IMR-90 (cell line): ENCODE data around the gene PTPRN2. TPM values are rescaled to one million over a fixed set of nuclear protein-coding genes. Genes with fewer than 3 reads are reported as not detected.

ENCODE experiments used
- ATAC-seq: fragments of 200-7000 bp; cut with Tn5 transposase; 2 replicates; pipeline ENCODE4 v1.9.1; 2020; ENCODE audit warnings: low read depth, mild to moderate bottlenecking, moderate library complexity
- BruUV-seq: library from RNA; stranded (reverse); fragments of 400-500 nt; replicated peaks from 2 replicates; lab custom pipeline; 2021; lab: Mats Ljungman, UMichigan
- CTCF ChIA-PET: fragments of 300-600 bp; formaldehyde crosslinking; extraction: SDS; loops from one replicate; lab custom pipeline; 2021; ENCODE audit warnings: antibody characterized with exemption; lab: Yijun Ruan, JAX
- POLR2A ChIA-PET: fragments of 300-600 bp; sonication (Branson Sonifier 250); formaldehyde crosslinking; loops from one replicate; lab custom pipeline; 2022; ENCODE audit warnings: antibody characterized with exemption; ENCODE audit not compliant: unreplicated experiment; lab: Charles Lee
- DNase-seq: peaks from one replicate; pipeline ENCODE4 v3.0.0; 2013
- H2AFZ ChIP-seq: replicated peaks from 2 replicates; pipeline ENCODE3; 2013; ENCODE audit warnings: low read length, mild to moderate bottlenecking; ENCODE audit not compliant: poor library complexity
- H2AK5ac ChIP-seq: 2 replicates; pipeline ENCODE4 v1.6.1; 2013; ENCODE audit warnings: low read depth, low read length, inconsistent platforms
- H2AK9ac ChIP-seq: replicated peaks from 2 replicates; pipeline ENCODE3; 2013; ENCODE audit warnings: mild to moderate bottlenecking, low read depth, low read length, moderate library complexity; ENCODE audit not compliant: poor library complexity
- H2BK120ac ChIP-seq: 2 replicates; pipeline ENCODE4 v1.6.1; 2013; ENCODE audit warnings: low read depth, low read length, inconsistent platforms
- H2BK15ac ChIP-seq: 3 replicates; pipeline ENCODE4 v1.6.1; 2013; ENCODE audit warnings: low read depth, low read length, inconsistent platforms
- H2BK20ac ChIP-seq: 2 replicates; pipeline ENCODE4 v1.6.1; 2013; ENCODE audit warnings: low read depth, mild to moderate bottlenecking, inconsistent platforms, low read length, moderate library complexity
- H2BK5ac ChIP-seq: 2 replicates; pipeline ENCODE4 v1.6.1; 2013; ENCODE audit warnings: mild to moderate bottlenecking, low read depth, low read length, inconsistent platforms; ENCODE audit not compliant: poor library complexity, severe bottlenecking
- H3K14ac ChIP-seq: replicated peaks from 2 replicates; pipeline ENCODE4 v1.6.1; 2013; ENCODE audit warnings: low read depth, low read length, inconsistent platforms
- H3K18ac ChIP-seq: 2 replicates; pipeline ENCODE4 v1.6.1; 2013; ENCODE audit warnings: low read depth, low read length, control low read depth
- H3K23ac ChIP-seq: 2 replicates; pipeline ENCODE4 v1.6.1; 2013; ENCODE audit warnings: low read depth, low read length, inconsistent platforms
- H3K27ac ChIP-seq: 2 replicates; pipeline ENCODE4 v1.5.1; 2013; ENCODE audit warnings: mild to moderate bottlenecking, control low read depth, low read length; ENCODE audit not compliant: insufficient read depth
- H3K27me3 ChIP-seq: 2 replicates; pipeline ENCODE4 v1.6.1; 2013; ENCODE audit warnings: low read length; ENCODE audit not compliant: control insufficient read depth, insufficient read depth
- H3K36me3 ChIP-seq: 2 replicates; pipeline ENCODE4 v1.6.1; 2013; ENCODE audit warnings: low read length, mixed read lengths; ENCODE audit not compliant: control insufficient read depth, insufficient read depth
- H3K4ac ChIP-seq: 2 replicates; pipeline ENCODE4 v1.6.1; 2013; ENCODE audit warnings: low read depth, low read length, inconsistent platforms
- H3K4me1 ChIP-seq: 2 replicates; pipeline ENCODE4 v1.6.1; 2013; ENCODE audit warnings: low read length, mixed read lengths; ENCODE audit not compliant: control insufficient read depth, insufficient read depth
- H3K4me2 ChIP-seq: 2 replicates; pipeline ENCODE4 v1.6.1; 2013; ENCODE audit warnings: low read depth, mild to moderate bottlenecking, control low read depth, low read length, moderate library complexity
- H3K4me3 ChIP-seq: 2 replicates; pipeline ENCODE4 v1.5.1; 2013; ENCODE audit warnings: low read depth, mild to moderate bottlenecking, control low read depth, low read length, moderate library complexity; ENCODE audit not compliant: insufficient read depth
- H3K56ac ChIP-seq: 2 replicates; pipeline ENCODE4 v1.6.1; 2013; ENCODE audit warnings: low read length, inconsistent platforms; ENCODE audit not compliant: insufficient read depth; ENCODE audit errors: extremely low read depth
- H3K79me1 ChIP-seq, 2 experiments: 2 replicates each; pipeline ENCODE4 v1.6.1; 2013; ENCODE audit warnings: low read length in 2 of 2, inconsistent platforms in 1 of 2, low read depth in 1 of 2
- H3K9ac ChIP-seq: 2 replicates; pipeline ENCODE4 v1.6.1; 2013; ENCODE audit warnings: low read depth, low read length, control low read depth
- H3K9me1 ChIP-seq: 2 replicates; pipeline ENCODE4 v1.6.1; 2013; ENCODE audit warnings: low read length, inconsistent platforms; ENCODE audit not compliant: insufficient read depth
- H3K9me3 ChIP-seq: 2 replicates; pipeline ENCODE4 v1.6.1; 2013; ENCODE audit warnings: low read length; ENCODE audit not compliant: control insufficient read depth, insufficient read depth
- H4K20me1 ChIP-seq: 2 replicates; pipeline ENCODE4 v1.6.1; 2013; ENCODE audit warnings: low read length, inconsistent platforms; ENCODE audit not compliant: insufficient read depth
- H4K5ac ChIP-seq: 2 replicates; pipeline ENCODE4 v1.6.1; 2013; ENCODE audit warnings: mild to moderate bottlenecking, low read depth, low read length, control low read depth
- H4K8ac ChIP-seq, 2 experiments: 2 replicates each; pipeline ENCODE4 v1.6.1; 2013; ENCODE audit warnings: low read depth in 2 of 2, low read length in 2 of 2, control low read depth in 1 of 2, inconsistent platforms in 1 of 2
- H4K91ac ChIP-seq: 2 replicates; pipeline ENCODE4 v1.6.1; 2013; ENCODE audit warnings: low read depth, low read length, inconsistent platforms; ENCODE audit not compliant: insufficient read depth
- CEBPB ChIP-seq: IDR thresholded peaks from 2 replicates; pipeline ENCODE4 v1.6.1; 2012; ENCODE audit warnings: low read depth, low read length, improper control_type of control experiment
- CHD1 ChIP-seq: IDR thresholded peaks from 2 replicates; pipeline ENCODE4 v1.6.1; 2012; ENCODE audit warnings: low read depth, low read length, improper control_type of control experiment
- CTCF ChIP-seq: conservative IDR thresholded peaks from 2 replicates; pipeline ENCODE4 v1.5.1; 2012; ENCODE audit warnings: mild to moderate bottlenecking, low read depth, low read length, improper control_type of control experiment
- MXI1 ChIP-seq: IDR thresholded peaks from 2 replicates; pipeline ENCODE4 v1.6.1; 2012; ENCODE audit warnings: low read depth, mild to moderate bottlenecking, low read length, moderate library complexity, borderline replicate concordance
- NFE2L2 ChIP-seq: fragments of 150-350 bp; IDR thresholded peaks from 2 replicates; pipeline ENCODE4 v1.6.1; 2016; ENCODE audit warnings: low read depth, mild to moderate bottlenecking, low read length
- RCOR1 ChIP-seq: IDR thresholded peaks from 2 replicates; pipeline ENCODE4 v1.6.1; 2012; ENCODE audit warnings: mild to moderate bottlenecking, low read length, improper control_type of control experiment; ENCODE audit not compliant: insufficient replicate concordance
- RFX5 ChIP-seq: IDR thresholded peaks from 2 replicates; pipeline ENCODE4 v1.8.0; 2012; ENCODE audit warnings: low read depth, mild to moderate bottlenecking, low read length, moderate library complexity
- SMC3 ChIP-seq: fragments of 150-350 bp; IDR thresholded peaks from 2 replicates; pipeline ENCODE4 v1.6.1; 2016; ENCODE audit warnings: low read depth, mild to moderate bottlenecking, antibody characterized with exemption, low read length, moderate library complexity
- WGBS, 2 experiments: methylation state at CpG; one replicate each; pipeline versions ENCODE4 v1.1.5 to v1.1.7; 2013; ENCODE audit warnings: missing lambda C conversion rate in 2 of 2; ENCODE audit not compliant: insufficient read length in 1 of 2; ENCODE audit errors: extremely low coverage in 2 of 2; 5-methylcytosine and 5-hydroxymethylcytosine counted together
- dilution Hi-C: fragments of 300-500 bp; cut with HindIII; formaldehyde crosslinking; loops from one replicate; pipeline ENCODE4 v1.14.3; 2018; ENCODE audit warnings: low sequenced_read_pairs; ENCODE audit not compliant: unreplicated experiment
- in situ Hi-C: fragments of 300-500 bp; cut with MboI; formaldehyde crosslinking; loops from 3 replicates; pipeline ENCODE4 v1.14.3; 2019; ENCODE audit warnings: low sequenced_read_pairs, inconsistent platforms, mixed read lengths
- intact Hi-C: fragments of 100-400 bp; cut with micrococcal nuclease; formaldehyde crosslinking; loops from 2 replicates; pipeline ENCODE4 v1.10.0; 2022
- polyA plus RNA-seq, 3 experiments: library from polyadenylated mRNA; depleted of rRNA; stranded (reverse); fragments of >200 nt; gene quantifications; 2 replicates each; pipeline ENCODE4 v1.2.3, GENCODE V29; 2012; ENCODE audit warnings: low replicate concordance in 1 of 3
- total RNA-seq: library from RNA; depleted of rRNA; stranded (reverse); fragments of >200 nt; gene quantifications from 2 replicates; pipeline ENCODE4 v1.2.3, GENCODE V29; 2012
- TF ChIP-seq, protein P1 (sequence below): fragments of 150-350 bp; IDR thresholded peaks from 2 replicates; pipeline ENCODE4 v1.6.1; 2016; ENCODE audit warnings: low read depth, mild to moderate bottlenecking, low read length, moderate library complexity, borderline replicate concordance

PTPRN2 gene
- total and polyA plus RNA-seq, 2 of the 4 experiments (the other 2 are of a cell fraction): 0.03 TPM; not detected in 1

GRCh38 chr7:157675427-157675927 is 912.1 kb downstream of the PTPRN2 start:
- DNase-seq (no peak), ATAC-seq (no peak)
- no peaks in the 10 kb centered on the region for H3K36me3 ChIP-seq
- ChIA-PET CTCF (no interaction called here), POLR2A (no interaction called here)
- H3K4me1 ChIP-seq: no peaks in the 10 kb centered on the region
- H3K4me3 ChIP-seq: no peak overlapping the region
- H3K79me1 ChIP-seq: no peaks in the 10 kb centered on the region
- no peak overlapping the region for H2AK5ac ChIP-seq
- dilution Hi-C loops (no loop called here), intact Hi-C loops (no loop called here), in situ Hi-C loops (no loop called here)
- no peak overlapping the region for H4K5ac ChIP-seq
- H3K9me3 ChIP-seq: peaks cover 38% of the 10 kb centered on the region
- 87% methylated on average over 6 of the region's 21 CpGs; no CpG with 5 or more reads in 1 of the 2 experiments for WGBS, 2 experiments
- no peak overlapping the region for H3K27ac ChIP-seq
- no peaks in the 10 kb centered on the region for H3K9me1 ChIP-seq
- no peak overlapping the region for H2BK5ac ChIP-seq
- BruUV-seq: no TSS peak
- no peak overlapping the region for H3K23ac ChIP-seq
- H2BK15ac ChIP-seq: no peak overlapping the region
- no peak overlapping the region for H3K9ac ChIP-seq
- TF ChIP-seq NFE2L2: no peak
- TF ChIP-seq, protein P1, sequence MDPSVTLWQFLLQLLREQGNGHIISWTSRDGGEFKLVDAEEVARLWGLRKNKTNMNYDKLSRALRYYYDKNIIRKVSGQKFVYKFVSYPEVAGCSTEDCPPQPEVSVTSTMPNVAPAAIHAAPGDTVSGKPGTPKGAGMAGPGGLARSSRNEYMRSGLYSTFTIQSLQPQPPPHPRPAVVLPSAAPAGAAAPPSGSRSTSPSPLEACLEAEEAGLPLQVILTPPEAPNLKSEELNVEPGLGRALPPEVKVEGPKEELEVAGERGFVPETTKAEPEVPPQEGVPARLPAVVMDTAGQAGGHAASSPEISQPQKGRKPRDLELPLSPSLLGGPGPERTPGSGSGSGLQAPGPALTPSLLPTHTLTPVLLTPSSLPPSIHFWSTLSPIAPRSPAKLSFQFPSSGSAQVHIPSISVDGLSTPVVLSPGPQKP: no peak
- TF ChIP-seq RCOR1: no peak
- TF ChIP-seq CTCF: no peak
- TF ChIP-seq MXI1: no peak
- no peak for TF ChIP-seq SMC3
- TF ChIP-seq CHD1: no peak
- no peak for TF ChIP-seq RFX5
- no peak for TF ChIP-seq CEBPB
- H3K18ac ChIP-seq: no peak overlapping the region
- H2AFZ ChIP-seq: no peak overlapping the region
- no peak overlapping the region for H2BK20ac ChIP-seq
- H3K4me2 ChIP-seq: no peak overlapping the region
- H2AK9ac ChIP-seq: no peak overlapping the region
- no peak overlapping the region for H4K8ac ChIP-seq
- H3K4ac ChIP-seq: no peak overlapping the region
- no peak overlapping the region for H3K56ac ChIP-seq
- H3K14ac ChIP-seq: no peak overlapping the region
- no peak overlapping the region for H4K91ac ChIP-seq
- H2BK120ac ChIP-seq: no peak overlapping the region
- H3K27me3 ChIP-seq: no peaks in the 10 kb centered on the region
- no peaks in the 10 kb centered on the region for H4K20me1 ChIP-seq
